Measurements from ENCODE around the gene SKAP2. TPM values are rescaled to one million over a fixed set of nuclear protein-coding genes. Genes with fewer than 3 reads are reported as not detected.

Gene SKAP2
- polyA plus RNA-seq, 5 donors, result 32.1 to 53.9 (median 47.0) TPM

DNA sequence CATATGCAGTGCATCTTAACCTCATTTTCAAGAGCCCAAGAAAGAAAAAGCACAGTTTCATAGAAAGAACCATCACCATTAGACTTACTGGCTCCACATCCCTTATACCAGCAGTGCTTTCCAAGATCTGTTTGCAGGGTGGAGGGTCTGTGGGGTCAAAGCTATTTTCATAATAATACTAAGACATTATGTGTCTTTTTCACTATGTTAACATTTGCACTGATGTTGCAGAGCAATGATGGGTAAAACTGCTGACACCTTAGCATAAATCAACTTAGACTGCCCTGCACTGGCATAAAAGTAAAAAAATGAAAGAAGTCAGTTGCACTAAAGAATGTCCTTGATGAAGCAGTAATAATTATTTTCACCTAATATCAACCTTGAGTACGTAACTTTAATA, 166.2 kb downstream of the SKAP2 start:
- no peak for DNase-seq

DNA sequence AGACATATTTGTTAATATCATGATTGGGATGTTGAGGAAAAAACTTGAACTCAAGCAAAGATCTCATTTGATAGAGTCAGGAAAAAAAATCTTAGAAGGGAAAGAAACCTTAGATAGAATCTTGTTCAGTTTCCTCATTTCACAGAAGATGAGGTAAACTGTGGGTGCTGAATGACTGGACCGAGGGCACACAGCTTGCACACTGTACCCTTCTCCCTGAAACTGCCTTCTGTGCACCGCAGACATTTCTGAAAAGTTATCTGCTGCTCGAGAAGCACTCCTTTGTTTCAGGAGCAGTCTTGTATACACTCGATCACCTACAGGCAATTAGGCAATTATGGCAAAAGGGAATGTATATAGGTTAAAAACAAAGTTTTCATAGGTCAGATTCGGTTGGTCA, 167.4 kb downstream of the SKAP2 start:
- no peak for DNase-seq

DNA sequence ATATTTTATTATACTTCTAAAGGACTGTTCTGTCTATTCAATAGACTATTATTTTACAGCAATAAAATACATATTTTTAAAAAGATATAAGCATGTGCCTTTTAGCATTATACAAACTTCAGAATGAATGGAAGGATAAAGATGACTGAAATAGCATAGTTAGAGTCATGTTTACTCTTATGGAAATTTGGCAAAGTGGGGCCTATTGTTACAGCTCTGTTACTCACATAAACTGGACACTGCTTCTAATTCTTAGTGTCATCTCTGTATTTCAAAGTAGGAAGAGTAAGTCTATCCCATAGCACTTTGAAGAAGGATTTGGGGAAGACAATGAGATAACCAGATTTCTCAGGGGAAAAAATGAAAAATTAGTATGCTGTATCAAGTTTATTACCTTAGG, 168.2 kb downstream of the SKAP2 start:
- DNase-seq, result no peak

DNA sequence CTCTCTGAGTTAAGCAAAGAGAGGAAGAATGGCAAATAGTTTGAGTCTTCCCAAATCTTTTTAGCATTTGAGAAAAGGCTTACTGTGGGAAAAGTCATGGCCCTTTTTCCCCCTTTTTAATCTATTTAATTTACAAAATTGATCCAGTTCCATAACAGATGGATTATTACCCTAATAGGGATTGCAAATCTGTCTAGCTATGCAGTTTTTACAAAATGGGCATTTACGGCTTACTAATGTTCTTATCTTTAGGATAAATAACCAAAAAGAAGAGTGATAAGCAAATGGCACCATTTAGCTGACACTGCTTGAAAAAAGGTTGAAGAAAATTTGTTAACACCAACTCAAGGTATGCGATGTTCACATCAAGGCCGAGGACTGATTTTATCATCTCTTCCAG, 169.7 kb downstream of the SKAP2 start:
- DNase-seq, result no peak

DNA sequence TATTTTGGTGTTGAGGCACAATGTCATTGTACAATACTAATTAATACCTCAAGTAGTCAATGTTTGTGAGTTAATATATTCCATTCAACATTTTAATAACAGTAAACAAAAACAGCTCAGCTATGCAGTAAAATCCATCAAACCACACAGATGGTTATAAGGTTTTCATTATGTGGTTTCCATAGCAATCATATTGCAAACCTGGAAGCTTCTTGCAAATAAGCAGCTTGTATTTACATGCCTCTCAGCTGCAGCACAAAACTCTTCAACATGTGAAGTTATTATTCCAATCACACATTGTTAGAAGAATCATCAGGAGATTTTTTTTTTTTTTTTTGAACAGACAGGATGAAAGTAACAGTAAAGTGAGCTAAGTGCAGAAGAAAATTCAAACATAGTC, 170.2 kb downstream of the SKAP2 start:
- DNase-seq, result no peak

DNA sequence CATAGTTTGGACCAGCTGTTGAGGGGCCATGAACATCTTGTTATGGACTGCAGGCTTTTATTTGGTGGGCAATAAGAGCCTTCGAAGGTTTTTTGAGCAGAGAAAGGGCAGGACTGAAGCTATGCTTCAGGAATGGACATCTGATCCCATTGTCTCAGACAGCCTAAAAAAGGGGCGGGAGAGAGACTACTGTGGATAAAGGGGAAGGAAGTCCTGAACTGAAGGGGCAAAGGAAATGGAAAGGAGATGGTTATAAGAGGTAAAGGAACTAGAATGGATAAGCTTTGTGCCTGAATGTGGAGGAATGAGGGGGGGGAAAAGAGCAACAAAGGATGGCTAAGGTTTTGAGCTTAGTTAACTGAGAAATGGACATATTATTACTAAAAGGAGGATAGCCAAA, 172.5 kb downstream of the SKAP2 start:
- no peak for DNase-seq

DNA sequence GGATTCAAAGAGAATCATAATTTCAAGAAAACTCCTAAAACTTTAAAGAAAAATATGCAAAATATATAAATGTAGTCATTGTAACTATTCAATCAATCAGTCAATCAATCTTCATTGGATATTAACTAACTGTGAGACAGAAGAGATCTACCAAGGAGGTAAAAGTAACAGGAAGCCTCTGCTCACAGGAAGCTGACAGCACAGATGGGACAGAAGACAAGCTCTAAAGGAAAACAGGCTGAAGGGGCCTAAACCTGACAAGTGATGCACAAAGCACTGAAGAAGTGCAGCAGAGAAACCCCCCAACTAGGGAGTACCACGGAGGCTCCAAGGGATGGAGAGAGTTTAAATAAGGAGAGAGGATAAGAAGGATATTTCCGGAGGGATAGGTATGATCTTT, 173.0 kb downstream of the SKAP2 start:
- DNase-seq, result no peak

DNA sequence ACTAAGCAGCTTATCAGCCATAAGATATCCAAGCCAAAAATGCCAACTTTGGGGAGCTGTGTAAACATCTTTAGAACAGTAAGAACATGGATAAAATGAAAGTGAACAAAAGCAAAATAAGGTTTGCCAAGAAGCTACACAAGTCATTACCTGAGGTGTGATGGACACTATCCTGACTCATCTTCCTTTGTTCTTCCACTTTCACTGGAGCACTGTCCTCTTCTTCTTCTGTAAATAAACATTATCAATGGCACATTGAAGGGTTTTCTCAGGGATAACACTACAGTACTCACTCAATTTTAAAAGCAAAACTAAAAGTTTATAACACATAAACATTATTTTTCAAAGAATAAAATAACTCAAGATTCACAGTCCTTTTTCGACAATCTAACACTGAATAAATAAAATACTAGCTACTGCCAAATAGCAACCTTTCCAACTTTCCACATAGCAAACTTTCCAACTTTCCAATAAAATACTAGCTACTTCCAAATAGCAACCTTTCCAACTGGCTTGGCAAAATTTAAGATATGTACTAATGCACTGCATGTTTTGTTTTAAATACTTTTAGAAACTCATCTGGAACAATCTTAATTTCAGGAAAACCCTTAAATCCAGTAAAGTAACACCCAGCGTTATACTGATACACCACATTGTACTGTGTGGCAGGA, 174.1 kb downstream of the SKAP2 start:
- no peak for DNase-seq

DNA sequence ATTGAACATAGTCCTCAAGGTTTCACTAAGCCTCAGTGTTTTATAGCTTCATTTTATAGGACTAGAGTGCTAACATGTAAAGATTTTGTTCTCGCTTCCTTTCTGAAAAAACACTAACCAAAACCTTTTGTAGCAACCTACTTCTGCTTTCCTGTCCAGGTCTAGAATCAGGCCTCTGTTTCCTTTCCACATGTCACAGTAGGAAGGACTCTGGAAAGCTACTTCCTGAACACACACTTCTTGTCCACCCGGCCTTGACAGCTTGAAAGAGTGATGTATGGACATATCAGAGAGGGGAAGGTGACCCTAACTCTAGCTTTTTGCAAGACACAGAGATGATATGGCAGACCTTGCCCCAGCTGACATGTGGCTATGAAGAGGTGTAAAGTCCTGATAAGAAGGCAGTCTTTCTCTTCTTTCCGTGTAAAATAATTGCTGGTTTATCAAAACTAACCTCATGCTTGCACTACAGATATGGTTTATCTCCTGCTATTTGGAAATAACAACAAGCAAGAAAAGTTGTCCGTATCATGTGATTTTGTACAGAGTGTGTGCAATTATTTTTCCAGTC, 175.4 kb downstream of the SKAP2 start:
- DNase-seq, result no peak

DNA sequence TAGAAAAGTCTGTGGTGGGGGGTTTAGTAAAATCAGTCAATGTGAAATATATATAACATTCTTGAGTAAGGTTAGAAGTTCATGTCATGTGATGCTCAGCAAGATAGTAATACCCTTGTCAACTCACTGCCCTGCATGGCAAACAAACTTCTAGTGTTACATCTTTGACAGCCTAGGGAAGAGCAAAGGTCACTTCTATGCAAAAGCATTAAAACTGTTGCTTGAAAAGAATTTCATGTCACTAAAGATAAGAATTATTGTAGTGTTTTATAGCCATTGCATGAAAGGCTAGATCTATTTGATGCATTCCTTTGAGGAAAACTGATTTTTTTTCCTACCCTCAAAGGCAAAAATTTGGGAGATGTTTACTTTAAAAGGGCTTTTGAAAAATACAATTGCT, 176.0 kb downstream of the SKAP2 start:
- no peak for DNase-seq

DNA sequence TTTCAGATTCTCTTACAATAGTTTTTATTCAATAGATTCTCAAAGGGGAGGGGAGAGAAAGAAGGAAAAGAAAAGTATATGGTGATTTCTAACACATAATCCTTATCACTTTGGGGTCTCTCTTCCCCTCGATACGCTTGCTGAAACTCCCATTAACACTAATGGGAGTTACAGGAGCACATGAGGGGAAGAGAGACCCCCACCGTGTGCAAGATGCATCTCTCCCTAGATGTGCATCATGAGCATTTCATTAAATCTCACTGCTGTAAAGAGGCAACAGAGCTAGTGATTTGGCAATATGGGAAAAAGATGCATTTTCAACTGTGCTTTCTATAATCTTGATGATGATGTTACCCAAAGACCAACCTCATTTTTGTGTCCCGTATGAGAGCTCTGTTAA, 177.4 kb downstream of the SKAP2 start:
- DNase-seq, result no peak

DNA sequence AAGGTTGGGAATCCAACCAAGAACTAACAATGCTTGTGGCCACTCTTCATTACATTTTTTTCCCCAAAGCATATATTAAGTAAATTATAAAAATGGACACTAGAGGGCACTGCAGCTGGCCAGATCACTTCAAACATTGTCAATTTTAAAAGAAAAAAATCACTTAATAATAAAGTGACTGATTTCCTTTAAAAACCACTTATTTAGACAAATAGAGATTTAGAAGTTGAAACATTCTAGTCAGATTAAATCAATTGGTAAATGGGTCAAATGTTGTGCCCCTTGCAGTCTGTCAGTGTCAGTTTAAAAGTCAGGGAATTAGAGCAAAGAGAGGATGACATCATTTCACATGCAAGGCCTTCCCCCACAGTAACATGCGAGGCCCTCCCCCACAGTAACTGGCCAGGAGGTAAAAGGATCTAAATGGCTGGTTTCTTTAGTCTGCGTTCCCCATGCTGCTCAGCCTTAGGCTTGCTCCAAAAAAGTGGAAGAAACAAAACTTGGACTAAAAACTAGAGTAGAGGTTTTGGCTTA, 177.9 kb downstream of the SKAP2 start:
- DNase-seq, result peak; percentile 66

DNA sequence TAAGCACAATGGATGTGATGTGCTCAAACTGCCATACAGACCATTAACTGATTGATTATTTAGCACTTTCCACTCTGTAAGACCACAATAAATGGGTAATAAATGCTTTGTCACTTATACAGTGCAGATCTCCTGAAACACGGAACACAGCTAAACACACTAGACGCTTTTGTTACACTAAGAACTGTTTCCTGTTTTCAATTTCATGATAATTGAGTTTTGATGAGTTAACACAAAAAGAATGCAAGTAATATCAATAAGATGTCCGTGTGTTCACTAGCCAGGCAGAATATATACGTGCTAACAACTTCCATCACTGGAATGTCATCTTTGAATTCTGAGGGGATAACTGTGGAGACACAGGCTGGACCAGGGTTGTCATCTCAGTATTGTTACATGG, 178.8 kb downstream of the SKAP2 start:
- DNase-seq, result no peak

DNA sequence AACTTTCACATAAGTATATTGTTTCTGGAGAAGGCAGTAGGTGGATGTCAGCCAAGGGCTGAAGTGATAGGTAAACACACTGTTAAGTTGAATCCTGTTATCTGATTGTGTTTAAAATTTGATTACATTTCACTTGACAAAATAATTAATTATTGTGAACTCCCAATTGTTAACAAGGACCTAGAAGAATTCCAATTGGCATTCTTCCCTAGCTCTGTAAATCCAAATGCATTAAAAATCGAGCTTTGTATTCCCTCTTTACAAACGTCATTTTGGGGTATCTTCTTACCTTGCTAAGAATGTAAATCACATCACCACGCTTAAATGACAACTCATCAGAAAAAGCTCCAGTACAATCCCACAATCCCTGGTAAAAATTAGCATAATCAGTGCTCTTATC, 179.9 kb downstream of the SKAP2 start:
- DNase-seq, result no peak

DNA sequence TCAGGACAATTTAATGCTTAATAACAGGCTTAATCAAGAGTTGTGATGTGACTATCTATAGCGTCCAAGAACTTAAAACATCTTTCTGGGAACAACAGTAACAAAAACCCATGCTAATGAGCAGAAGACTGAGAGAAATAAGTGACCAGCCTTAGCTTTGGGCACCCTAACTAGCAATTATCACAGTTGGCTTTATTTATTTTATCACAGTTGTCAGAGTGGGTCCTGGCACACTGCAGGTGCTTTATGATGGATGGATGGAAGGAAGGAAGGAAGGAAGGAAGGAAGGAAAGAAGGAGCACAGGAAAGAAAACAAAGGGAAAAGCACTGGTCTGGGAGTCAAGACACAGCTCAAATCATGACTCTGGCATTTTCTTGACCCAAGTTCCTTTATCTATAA, 181.1 kb downstream of the SKAP2 start:
- DNase-seq, result no peak

DNA sequence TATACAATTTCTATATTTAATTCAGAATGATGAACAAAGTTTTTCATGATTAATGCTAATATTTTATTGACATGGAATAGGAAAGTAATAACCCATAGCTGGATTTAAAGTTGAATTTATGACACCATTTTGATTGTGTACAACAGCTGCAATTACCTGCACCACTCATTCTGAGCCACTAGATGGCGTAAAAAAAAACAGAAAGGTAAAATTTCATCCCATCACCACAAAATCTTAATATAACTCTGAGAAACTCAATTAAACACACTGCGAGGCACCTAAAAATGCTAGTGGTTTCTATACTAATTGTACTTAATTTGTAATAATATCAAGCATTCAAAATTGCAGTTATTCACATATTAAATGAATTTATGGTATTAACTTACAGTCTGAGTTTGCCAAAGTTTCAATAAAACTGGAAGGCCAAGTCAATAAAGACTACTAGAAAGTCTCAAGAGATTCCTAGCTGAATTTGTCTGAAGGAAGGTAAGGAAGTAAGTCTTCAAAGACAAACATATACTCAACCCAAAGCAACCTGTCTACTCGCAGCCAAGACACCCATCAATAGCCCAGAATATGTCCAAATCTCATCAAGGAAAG, 182.5 kb downstream of the SKAP2 start:
- no peak for DNase-seq

DNA sequence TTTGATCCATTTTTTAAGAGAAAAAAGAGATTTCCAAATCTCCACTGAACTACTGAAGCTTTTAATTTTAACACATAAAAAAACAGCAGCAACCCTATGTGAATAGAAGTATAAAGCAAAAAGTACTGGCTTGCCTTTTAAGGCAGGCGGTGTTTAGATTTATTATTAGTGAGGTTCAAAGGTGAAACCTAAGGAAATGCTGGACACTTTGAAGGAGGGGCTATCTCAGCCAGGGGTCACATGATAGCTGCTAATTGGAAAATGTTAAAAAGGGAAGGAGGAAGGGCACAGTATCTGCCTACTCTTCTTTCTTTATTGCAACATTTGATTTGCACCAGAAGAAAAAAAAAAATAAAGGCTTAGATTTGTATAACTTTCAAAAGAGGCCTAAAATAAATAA, 183.8 kb downstream of the SKAP2 start:
- no peak for DNase-seq

DNA sequence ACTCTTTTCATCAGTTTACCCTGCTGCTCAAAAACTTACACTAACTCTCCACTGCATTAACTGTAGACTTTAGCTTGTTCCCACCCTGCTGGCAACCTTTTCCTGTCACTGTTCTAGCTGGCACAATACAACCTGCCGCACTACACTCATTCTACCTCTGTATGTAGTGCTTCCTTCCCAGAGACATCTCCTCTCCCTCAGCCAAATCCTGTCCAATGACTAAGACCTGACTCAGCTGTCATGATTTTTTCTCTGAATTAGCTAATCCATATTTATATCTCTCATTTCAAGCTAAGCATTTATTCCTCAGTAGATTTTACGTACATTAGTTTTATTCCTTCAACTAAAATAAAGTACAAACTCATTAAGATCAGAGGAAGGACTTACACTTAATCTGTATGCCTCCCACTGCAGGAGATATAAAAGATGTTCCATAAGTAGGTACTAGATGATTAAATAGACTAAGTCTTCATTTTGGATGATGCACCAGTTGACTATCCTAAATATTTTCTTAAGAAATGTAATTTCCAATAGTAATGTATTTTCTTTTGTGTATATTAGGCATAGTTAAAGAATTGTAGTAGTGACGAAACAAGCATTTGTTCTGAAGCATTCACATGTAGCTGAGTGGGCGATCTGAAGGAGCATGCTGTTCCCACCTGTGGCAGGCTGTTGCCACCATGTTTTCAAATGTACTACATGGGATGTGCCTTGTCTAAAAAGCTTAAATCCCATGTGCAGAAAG, 189.1 kb downstream of the SKAP2 start:
- no peak for DNase-seq

DNA sequence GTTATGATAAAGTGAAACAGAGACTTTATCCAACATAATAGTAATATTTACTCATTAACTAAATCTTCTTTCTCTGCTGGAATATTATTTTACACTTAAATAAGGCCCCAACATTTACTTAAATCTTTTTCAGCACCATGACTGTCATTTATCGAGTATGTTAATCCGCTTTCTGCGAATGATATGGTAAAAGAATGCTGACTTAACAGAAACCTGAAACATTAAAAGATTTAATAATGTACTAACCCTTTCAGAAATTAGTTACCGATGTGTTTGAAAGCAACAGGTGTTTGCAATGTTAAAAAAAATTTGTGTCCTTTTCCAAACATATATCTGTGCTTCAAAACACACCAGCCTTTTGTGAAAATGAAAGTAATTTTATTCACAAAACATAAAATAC, 190.5 kb downstream of the SKAP2 start:
- no peak for DNase-seq

DNA sequence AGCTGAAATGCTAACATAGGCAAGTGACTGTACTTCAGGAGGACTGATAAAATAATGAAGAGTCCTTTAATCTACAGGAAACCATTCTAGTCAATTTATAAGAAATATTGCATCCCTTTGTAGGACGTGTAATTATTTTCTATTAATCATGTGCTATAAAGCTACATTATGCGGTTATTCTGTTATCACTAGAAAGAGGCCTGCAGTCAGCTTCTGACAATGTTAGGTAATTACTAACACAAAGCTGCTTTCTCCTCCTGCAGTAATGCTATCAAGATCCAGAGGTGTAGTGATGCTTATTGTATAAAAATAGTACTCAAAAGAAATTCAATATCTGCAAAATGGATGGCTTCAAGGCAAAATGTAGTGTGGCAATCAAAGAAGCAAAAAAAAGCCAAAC, 191.1 kb downstream of the SKAP2 start:
- no peak for DNase-seq

DNA sequence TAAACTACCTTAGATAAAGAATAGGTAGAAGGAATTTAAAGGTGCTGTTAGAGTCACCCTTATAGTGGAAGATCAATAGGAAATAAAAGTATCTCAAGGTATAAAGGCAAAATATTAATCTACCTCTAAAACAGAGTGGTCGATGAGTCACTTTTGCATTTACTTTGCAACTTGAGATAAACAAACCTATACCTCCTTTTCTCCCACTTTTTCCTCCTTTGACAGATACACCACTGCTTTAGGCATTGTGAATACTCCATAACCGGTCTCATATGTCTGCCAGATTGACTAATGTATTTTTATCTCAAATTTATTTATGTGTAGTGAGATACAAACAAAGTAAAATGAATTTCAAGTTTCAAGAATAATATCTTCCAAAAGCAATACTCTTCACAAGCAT, 193.5 kb downstream of the SKAP2 start:
- DNase-seq, result no peak

DNA sequence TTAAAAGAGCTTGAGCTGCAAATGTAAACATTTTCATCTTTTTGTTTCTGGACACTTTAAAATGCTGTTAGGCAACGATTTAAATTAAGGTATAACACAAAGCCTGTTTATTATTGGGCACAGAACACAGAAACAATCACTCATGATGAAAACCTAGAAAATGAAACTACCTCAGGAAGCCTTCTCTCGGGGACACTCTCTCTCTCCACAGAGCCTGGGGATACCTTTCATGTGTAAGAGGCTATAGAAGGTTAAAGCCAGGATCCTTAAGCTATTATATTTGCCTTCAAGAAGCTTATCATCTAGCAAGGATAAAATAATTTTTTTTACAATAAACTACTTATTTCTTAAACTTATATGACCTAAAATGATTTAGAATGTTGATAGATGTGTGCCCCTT, 194.1 kb downstream of the SKAP2 start:
- no peak for DNase-seq

DNA sequence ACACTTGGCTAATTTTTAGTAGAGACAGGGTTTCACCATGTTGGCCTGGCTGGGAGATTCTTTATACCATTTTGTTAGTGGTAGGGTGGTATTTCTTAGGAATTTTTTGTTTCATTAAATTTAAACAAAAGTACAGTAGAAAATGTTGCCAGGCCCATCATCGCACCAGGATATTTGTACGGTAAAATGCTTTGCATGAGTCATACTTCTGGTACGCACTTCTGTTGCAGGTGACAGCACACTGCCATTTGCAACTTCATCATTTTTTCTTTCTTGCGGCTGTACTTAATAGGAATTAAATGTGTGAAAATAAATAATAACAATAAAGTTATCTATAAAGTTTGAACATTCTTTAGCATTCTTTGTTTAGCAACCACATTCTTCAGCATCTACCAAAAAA, 195.6 kb downstream of the SKAP2 start:
- DNase-seq, result no peak
